HEK293 (cell line): ENCODE measurements around the gene PPP1R12C.

Experiments
- CTCF ChIA-PET: fragments of 350-600 bp; formaldehyde crosslinking; extraction: SDS; loops from one replicate; lab custom pipeline; 2021; ENCODE audit warnings: antibody characterized with exemption; lab: Yijun Ruan, JAX
- POLR2A ChIA-PET: fragments of 300-600 bp; formaldehyde crosslinking; extraction: SDS; loops from one replicate; lab custom pipeline; 2020; ENCODE audit warnings: antibody characterized with exemption, inconsistent platforms; lab: Yijun Ruan, JAX
- H3K27ac ChIP-seq: fragments of 200-500 bp; sonication (Bioruptor generic); 2 replicates; pipeline ENCODE4 v1.5.1; 2014; ENCODE audit warnings: low read depth, low read length, control low read depth, inconsistent platforms; ENCODE audit errors: extremely low read depth
- H3K36me3 ChIP-seq, 2 experiments: fragments of 200-500 bp in 1 of 2; sonication (Bioruptor generic) in 1 of 2; 1 replicate in 1 of 2; 2 replicates in 1 of 2; pipeline ENCODE4 v1.5.1; 2014 to 2017; ENCODE audit warnings: inconsistent platforms in 2 of 2, low read length in 2 of 2; ENCODE audit not compliant: control insufficient read depth in 2 of 2, insufficient read depth in 1 of 2
- H3K4me1 ChIP-seq: fragments of 200-500 bp; sonication (Bioruptor generic); 2 replicates; pipeline ENCODE4 v1.5.1; 2014; ENCODE audit warnings: mild to moderate bottlenecking, low read length, inconsistent platforms; ENCODE audit not compliant: control insufficient read depth, insufficient read depth
- H3K4me3 ChIP-seq: 2 replicates; pipeline ENCODE4 v1.5.1; 2011; ENCODE audit warnings: low read depth, mild to moderate bottlenecking, control low read depth, low read length, moderate library complexity
- H3K9me3 ChIP-seq: fragments of 200-500 bp; sonication (Bioruptor generic); 2 replicates; pipeline ENCODE4 v1.5.1; 2014; ENCODE audit warnings: low read depth, low read length, inconsistent platforms; ENCODE audit not compliant: control insufficient read depth, insufficient read depth
- FEZF1 ChIP-seq: fragments of 450-650 bp; formaldehyde crosslinking; IDR thresholded peaks from 2 replicates; pipeline ENCODE4 v1.5.1; 2016; ENCODE audit warnings: missing biosample characterization, missing genetic modification characterization
- KLF7 ChIP-seq: fragments of 450-650 bp; formaldehyde crosslinking; IDR thresholded peaks from 2 replicates; pipeline ENCODE4 v1.5.1; 2016; ENCODE audit warnings: missing biosample characterization, missing genetic modification characterization, borderline replicate concordance
- KLF9 ChIP-seq: fragments of 450-650 bp; formaldehyde crosslinking; IDR thresholded peaks from 2 replicates; pipeline ENCODE4 v1.5.1; 2016; ENCODE audit warnings: missing biosample characterization, missing genetic modification characterization, low read depth
- SP3 ChIP-seq: fragments of 450-650 bp; formaldehyde crosslinking; IDR thresholded peaks from 2 replicates; pipeline ENCODE4 v1.5.1; 2016; ENCODE audit warnings: missing biosample characterization, missing genetic modification characterization
- ZEB2 ChIP-seq: fragments of 450-650 bp; formaldehyde crosslinking; IDR thresholded peaks from 2 replicates; pipeline ENCODE4 v1.5.1; 2016; ENCODE audit warnings: missing biosample characterization, missing genetic modification characterization
- ZFP37 ChIP-seq: fragments of 450-650 bp; formaldehyde crosslinking; IDR thresholded peaks from 2 replicates; pipeline ENCODE4 v1.5.1; 2016; ENCODE audit warnings: missing biosample characterization, missing genetic modification characterization
- ZNF138 ChIP-seq: fragments of 450-650 bp; formaldehyde crosslinking; IDR thresholded peaks from 2 replicates; pipeline ENCODE4 v1.5.1; 2016; ENCODE audit warnings: missing biosample characterization, missing genetic modification characterization, borderline replicate concordance
- ZNF155 ChIP-seq: fragments of 450-650 bp; formaldehyde crosslinking; IDR thresholded peaks from 2 replicates; pipeline ENCODE4 v1.5.1; 2016; ENCODE audit warnings: missing biosample characterization, missing genetic modification characterization
- ZNF157 ChIP-seq: fragments of 450-650 bp; formaldehyde crosslinking; IDR thresholded peaks from 2 replicates; pipeline ENCODE4 v1.5.1; 2016; ENCODE audit warnings: missing biosample characterization, missing genetic modification characterization
- ZNF169 ChIP-seq: fragments of 450-650 bp; formaldehyde crosslinking; IDR thresholded peaks from 2 replicates; pipeline ENCODE4 v1.5.1; 2016; ENCODE audit warnings: missing biosample characterization, missing genetic modification characterization
- ZNF223 ChIP-seq: fragments of 450-650 bp; formaldehyde crosslinking; IDR thresholded peaks from 2 replicates; pipeline ENCODE4 v1.5.1; 2016; ENCODE audit warnings: missing biosample characterization, missing genetic modification characterization
- ZNF24 ChIP-seq: fragments of 450-650 bp; formaldehyde crosslinking; IDR thresholded peaks from 2 replicates; pipeline ENCODE4 v1.5.1; 2016; ENCODE audit warnings: missing biosample characterization, missing genetic modification characterization
- ZNF266 ChIP-seq: fragments of 450-650 bp; formaldehyde crosslinking; IDR thresholded peaks from 2 replicates; pipeline ENCODE4 v1.5.1; 2016; ENCODE audit warnings: missing biosample characterization, missing genetic modification characterization, low read depth
- ZNF292 ChIP-seq: fragments of 450-650 bp; formaldehyde crosslinking; IDR thresholded peaks from 2 replicates; pipeline ENCODE4 v1.5.1; 2016; ENCODE audit warnings: low read depth, missing biosample characterization, missing genetic modification characterization, borderline replicate concordance
- ZNF302 ChIP-seq: fragments of 450-650 bp; formaldehyde crosslinking; IDR thresholded peaks from 2 replicates; pipeline ENCODE4 v1.5.1; 2016; ENCODE audit warnings: missing biosample characterization, missing genetic modification characterization, low read depth
- ZNF341 ChIP-seq: fragments of 450-650 bp; formaldehyde crosslinking; IDR thresholded peaks from 2 replicates; pipeline ENCODE4; 2016; ENCODE audit warnings: low read depth, missing biosample characterization, missing genetic modification characterization
- ZNF394 ChIP-seq: fragments of 450-650 bp; formaldehyde crosslinking; IDR thresholded peaks from 2 replicates; pipeline ENCODE4 v1.5.1; 2016; ENCODE audit warnings: missing biosample characterization, missing genetic modification characterization, mild to moderate bottlenecking, moderate library complexity, borderline replicate concordance
- ZNF521 ChIP-seq: fragments of 450-650 bp; formaldehyde crosslinking; IDR thresholded peaks from 2 replicates; pipeline ENCODE4 v1.5.1; 2017; ENCODE audit warnings: missing biosample characterization, mild to moderate bottlenecking, missing genetic modification characterization
- ZNF555 ChIP-seq: fragments of 450-650 bp; formaldehyde crosslinking; conservative IDR thresholded peaks from 2 replicates; pipeline ENCODE4 v1.5.1; 2017; ENCODE audit warnings: missing biosample characterization, mild to moderate bottlenecking, missing genetic modification characterization, inconsistent platforms
- ZNF621 ChIP-seq: fragments of 450-650 bp; formaldehyde crosslinking; IDR thresholded peaks from 2 replicates; pipeline ENCODE4 v1.5.1; 2017; ENCODE audit warnings: missing biosample characterization, missing genetic modification characterization
- ZNF677 ChIP-seq: fragments of 450-650 bp; IDR thresholded peaks from 2 replicates; pipeline ENCODE4 v1.5.0; 2018; ENCODE audit warnings: missing biosample characterization, mild to moderate bottlenecking, missing genetic modification characterization, moderate library complexity
- ZNF701 ChIP-seq: fragments of 450-650 bp; formaldehyde crosslinking; IDR thresholded peaks from 2 replicates; pipeline ENCODE4 v1.5.1; 2016; ENCODE audit warnings: missing biosample characterization, missing genetic modification characterization
- ZXDB ChIP-seq: fragments of 450-650 bp; formaldehyde crosslinking; IDR thresholded peaks from 2 replicates; pipeline ENCODE4 v1.5.1; 2016; ENCODE audit warnings: missing biosample characterization, missing genetic modification characterization
- TF ChIP-seq, protein P1 (sequence below): fragments of 450-650 bp; formaldehyde crosslinking; IDR thresholded peaks from 2 replicates; pipeline ENCODE4 v1.5.1; 2016; ENCODE audit warnings: missing biosample characterization, missing genetic modification characterization
- TF ChIP-seq, protein P2 (sequence below): fragments of 450-650 bp; formaldehyde crosslinking; IDR thresholded peaks from 2 replicates; pipeline ENCODE4 v1.5.1; 2016; ENCODE audit warnings: missing biosample characterization, missing genetic modification characterization, low read depth
- TF ChIP-seq, protein P3 (sequence below): fragments of 450-650 bp; formaldehyde crosslinking; IDR thresholded peaks from 2 replicates; pipeline ENCODE4 v1.5.0; 2017; ENCODE audit warnings: missing biosample characterization, missing genetic modification characterization, borderline replicate concordance
- TF ChIP-seq, protein P4 (sequence below): fragments of 450-650 bp; formaldehyde crosslinking; IDR thresholded peaks from 2 replicates; pipeline ENCODE4 v1.5.1; 2017; ENCODE audit warnings: missing biosample characterization, missing genetic modification characterization

Gene PPP1R12C

DNA sequence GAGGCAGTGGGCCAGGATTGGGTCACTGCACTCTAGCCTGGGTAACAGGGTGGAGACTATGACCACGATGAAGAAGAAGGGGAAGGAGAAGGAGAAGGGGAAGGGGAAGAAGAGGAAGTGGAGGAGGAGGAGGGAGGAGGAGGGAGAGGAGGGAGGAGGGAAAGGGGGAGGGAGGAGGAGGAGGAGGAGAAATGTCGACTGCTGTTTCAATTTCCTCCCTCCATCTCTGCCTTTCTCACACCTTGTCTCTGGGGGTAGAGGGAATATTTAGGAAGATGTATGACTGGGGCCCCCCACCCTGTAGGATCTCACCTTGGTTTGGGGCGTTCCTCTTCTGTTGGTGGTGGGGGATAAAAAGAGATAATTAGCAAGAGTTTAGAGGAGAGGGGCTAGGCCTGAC lies 27.8 kb upstream of the PPP1R12C start:
- Histone ChIP-seq H3K9me3 (no peaks in the 10 kb centered on the region), H3K4me3 (no peak overlapping the region), H3K27ac (no peak overlapping the region), H3K4me1 (no peaks in the 10 kb centered on the region), H3K36me3 (no peaks in the 10 kb centered on the region)
- ChIA-PET CTCF (interaction anchor here (0.7 to 6.4 kb wide), 4 partner anchors 14 to 42 kb away, joined by 4 to 107 read pairs (median 28); partner anchors contain the start of gene TNNI3), POLR2A (interaction anchor here (0.6 to 1.5 kb wide), 3 partner anchors 11 to 27 kb away, joined by 3 read pairs; no protein-coding TSS in a partner anchor)
- no peak for TF ChIP-seq ZNF155
- TF ChIP-seq FEZF1 (tag by site-specific recombination), result no peak
- TF ChIP-seq ZNF341 (tag by site-specific recombination), result no peak
- no peak for TF ChIP-seq ZNF394 (tag by site-specific recombination)
- no peak for TF ChIP-seq ZNF302 (tag by site-specific recombination)
- TF ChIP-seq ZNF266 (tag by site-specific recombination), result no peak
- TF ChIP-seq, protein P1, sequence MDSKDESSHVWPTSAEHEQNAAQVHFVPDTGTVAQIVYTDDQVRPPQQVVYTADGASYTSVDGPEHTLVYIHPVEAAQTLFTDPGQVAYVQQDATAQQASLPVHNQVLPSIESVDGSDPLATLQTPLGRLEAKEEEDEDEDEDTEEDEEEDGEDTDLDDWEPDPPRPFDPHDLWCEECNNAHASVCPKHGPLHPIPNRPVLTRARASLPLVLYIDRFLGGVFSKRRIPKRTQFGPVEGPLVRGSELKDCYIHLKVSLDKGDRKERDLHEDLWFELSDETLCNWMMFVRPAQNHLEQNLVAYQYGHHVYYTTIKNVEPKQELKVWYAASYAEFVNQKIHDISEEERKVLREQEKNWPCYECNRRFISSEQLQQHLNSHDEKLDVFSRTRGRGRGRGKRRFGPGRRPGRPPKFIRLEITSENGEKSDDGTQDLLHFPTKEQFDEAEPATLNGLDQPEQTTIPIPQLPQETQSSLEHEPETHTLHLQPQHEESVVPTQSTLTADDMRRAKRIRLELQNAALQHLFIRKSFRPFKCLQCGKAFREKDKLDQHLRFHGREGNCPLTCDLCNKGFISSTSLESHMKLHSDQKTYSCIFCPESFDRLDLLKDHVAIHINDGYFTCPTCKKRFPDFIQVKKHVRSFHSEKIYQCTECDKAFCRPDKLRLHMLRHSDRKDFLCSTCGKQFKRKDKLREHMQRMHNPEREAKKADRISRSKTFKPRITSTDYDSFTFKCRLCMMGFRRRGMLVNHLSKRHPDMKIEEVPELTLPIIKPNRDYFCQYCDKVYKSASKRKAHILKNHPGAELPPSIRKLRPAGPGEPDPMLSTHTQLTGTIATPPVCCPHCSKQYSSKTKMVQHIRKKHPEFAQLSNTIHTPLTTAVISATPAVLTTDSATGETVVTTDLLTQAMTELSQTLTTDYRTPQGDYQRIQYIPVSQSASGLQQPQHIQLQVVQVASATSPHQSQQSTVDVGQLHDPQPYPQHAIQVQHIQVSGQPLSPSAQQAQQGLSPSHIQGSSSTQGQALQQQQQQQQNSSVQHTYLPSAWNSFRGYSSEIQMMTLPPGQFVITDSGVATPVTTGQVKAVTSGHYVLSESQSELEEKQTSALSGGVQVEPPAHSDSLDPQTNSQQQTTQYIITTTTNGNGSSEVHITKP (tag by site-specific recombination), result 0 out of 2 replicates have a peak, but pooled peaks have one; percentile 12
- no peak for TF ChIP-seq ZNF555 (tag by site-specific recombination)
- no peak for TF ChIP-seq ZNF621 (tag by site-specific recombination)
- TF ChIP-seq ZFP37, result no peak
- no peak for TF ChIP-seq ZNF701
- peak; percentile 39 for TF ChIP-seq SP3 (tag by site-specific recombination)
- TF ChIP-seq ZNF521, result no peak
- no peak for TF ChIP-seq KLF7
- TF ChIP-seq ZNF169 (tag by site-specific recombination), result no peak
- TF ChIP-seq KLF9 (tag by site-specific recombination), result no peak
- TF ChIP-seq, protein P2, sequence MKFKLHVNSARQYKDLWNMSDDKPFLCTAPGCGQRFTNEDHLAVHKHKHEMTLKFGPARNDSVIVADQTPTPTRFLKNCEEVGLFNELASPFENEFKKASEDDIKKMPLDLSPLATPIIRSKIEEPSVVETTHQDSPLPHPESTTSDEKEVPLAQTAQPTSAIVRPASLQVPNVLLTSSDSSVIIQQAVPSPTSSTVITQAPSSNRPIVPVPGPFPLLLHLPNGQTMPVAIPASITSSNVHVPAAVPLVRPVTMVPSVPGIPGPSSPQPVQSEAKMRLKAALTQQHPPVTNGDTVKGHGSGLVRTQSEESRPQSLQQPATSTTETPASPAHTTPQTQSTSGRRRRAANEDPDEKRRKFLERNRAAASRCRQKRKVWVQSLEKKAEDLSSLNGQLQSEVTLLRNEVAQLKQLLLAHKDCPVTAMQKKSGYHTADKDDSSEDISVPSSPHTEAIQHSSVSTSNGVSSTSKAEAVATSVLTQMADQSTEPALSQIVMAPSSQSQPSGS (tag by site-specific recombination), result no peak
- no peak for TF ChIP-seq ZEB2 (tag by site-specific recombination)
- no peak for TF ChIP-seq ZNF223
- no peak for TF ChIP-seq ZNF24 (tag by site-specific recombination)
- no peak for TF ChIP-seq ZNF292
- no peak for TF ChIP-seq ZNF138
- no peak for TF ChIP-seq ZXDB (tag by site-specific recombination)
- TF ChIP-seq, protein P3, sequence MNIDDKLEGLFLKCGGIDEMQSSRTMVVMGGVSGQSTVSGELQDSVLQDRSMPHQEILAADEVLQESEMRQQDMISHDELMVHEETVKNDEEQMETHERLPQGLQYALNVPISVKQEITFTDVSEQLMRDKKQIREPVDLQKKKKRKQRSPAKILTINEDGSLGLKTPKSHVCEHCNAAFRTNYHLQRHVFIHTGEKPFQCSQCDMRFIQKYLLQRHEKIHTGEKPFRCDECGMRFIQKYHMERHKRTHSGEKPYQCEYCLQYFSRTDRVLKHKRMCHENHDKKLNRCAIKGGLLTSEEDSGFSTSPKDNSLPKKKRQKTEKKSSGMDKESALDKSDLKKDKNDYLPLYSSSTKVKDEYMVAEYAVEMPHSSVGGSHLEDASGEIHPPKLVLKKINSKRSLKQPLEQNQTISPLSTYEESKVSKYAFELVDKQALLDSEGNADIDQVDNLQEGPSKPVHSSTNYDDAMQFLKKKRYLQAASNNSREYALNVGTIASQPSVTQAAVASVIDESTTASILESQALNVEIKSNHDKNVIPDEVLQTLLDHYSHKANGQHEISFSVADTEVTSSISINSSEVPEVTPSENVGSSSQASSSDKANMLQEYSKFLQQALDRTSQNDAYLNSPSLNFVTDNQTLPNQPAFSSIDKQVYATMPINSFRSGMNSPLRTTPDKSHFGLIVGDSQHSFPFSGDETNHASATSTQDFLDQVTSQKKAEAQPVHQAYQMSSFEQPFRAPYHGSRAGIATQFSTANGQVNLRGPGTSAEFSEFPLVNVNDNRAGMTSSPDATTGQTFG, result no peak
- TF ChIP-seq ZNF677, result no peak
- TF ChIP-seq, protein P4, sequence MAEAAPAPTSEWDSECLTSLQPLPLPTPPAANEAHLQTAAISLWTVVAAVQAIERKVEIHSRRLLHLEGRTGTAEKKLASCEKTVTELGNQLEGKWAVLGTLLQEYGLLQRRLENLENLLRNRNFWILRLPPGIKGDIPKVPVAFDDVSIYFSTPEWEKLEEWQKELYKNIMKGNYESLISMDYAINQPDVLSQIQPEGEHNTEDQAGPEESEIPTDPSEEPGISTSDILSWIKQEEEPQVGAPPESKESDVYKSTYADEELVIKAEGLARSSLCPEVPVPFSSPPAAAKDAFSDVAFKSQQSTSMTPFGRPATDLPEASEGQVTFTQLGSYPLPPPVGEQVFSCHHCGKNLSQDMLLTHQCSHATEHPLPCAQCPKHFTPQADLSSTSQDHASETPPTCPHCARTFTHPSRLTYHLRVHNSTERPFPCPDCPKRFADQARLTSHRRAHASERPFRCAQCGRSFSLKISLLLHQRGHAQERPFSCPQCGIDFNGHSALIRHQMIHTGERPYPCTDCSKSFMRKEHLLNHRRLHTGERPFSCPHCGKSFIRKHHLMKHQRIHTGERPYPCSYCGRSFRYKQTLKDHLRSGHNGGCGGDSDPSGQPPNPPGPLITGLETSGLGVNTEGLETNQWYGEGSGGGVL (tag by site-specific recombination), result 0 out of 2 replicates have a peak, but pooled peaks have one; percentile 30
- no peak for TF ChIP-seq ZNF157 (tag by site-specific recombination)
